GM23248 (cell line): ENCODE data around the gene AGAP1. TPM values are rescaled to one million over a fixed set of nuclear protein-coding genes. Genes with fewer than 3 reads are reported as not detected.

Source experiments
- DNase-seq: peaks from one replicate; pipeline ENCODE4 v3.0.0-alpha.2; 2015
- H2AFZ ChIP-seq: fragments of 200-600 bp; sonication (generic); 2 replicates; pipeline ENCODE4 v1.6.1; 2016; ENCODE audit warnings: antibody characterized with exemption
- H3F3A ChIP-seq: fragments of 200-600 bp; sonication (generic); 2 replicates; pipeline ENCODE4 v1.6.1; 2016; ENCODE audit warnings: mild to moderate bottlenecking, antibody characterized with exemption, mixed run types; ENCODE audit not compliant: insufficient read depth
- H3K27ac ChIP-seq: fragments of 200-600 bp; sonication (generic); 2 replicates; pipeline ENCODE4 v1.5.1; 2016; ENCODE audit warnings: mild to moderate bottlenecking
- H3K27me3 ChIP-seq: fragments of 200-600 bp; sonication (generic); replicated peaks from 2 replicates; pipeline ENCODE4 v1.6.1; 2016; ENCODE audit warnings: mild to moderate bottlenecking; ENCODE audit not compliant: insufficient read depth
- H3K36me3 ChIP-seq: fragments of 200-600 bp; sonication (generic); 2 replicates; pipeline ENCODE4 v1.6.1; 2016; ENCODE audit warnings: low read depth, mild to moderate bottlenecking
- H3K4me1 ChIP-seq: fragments of 200-600 bp; sonication (generic); 2 replicates; pipeline ENCODE4 v1.6.1; 2016; ENCODE audit warnings: mild to moderate bottlenecking; ENCODE audit not compliant: insufficient read depth
- H3K4me2 ChIP-seq: fragments of 200-600 bp; sonication (generic); one replicate; pipeline ENCODE4 v1.6.1; 2016; ENCODE audit warnings: mild to moderate bottlenecking; ENCODE audit not compliant: unreplicated experiment
- H3K4me3 ChIP-seq: fragments of 200-600 bp; sonication (generic); 2 replicates; pipeline ENCODE4 v1.5.1; 2016; ENCODE audit warnings: mild to moderate bottlenecking
- H3K79me2 ChIP-seq: fragments of 200-600 bp; sonication (generic); 2 replicates; pipeline ENCODE4 v1.6.1; 2016; ENCODE audit warnings: mild to moderate bottlenecking; ENCODE audit not compliant: insufficient read depth
- H3K9ac ChIP-seq: fragments of 200-600 bp; sonication (generic); 2 replicates; pipeline ENCODE4 v1.6.1; 2016; ENCODE audit warnings: mild to moderate bottlenecking
- H3K9me2 ChIP-seq: fragments of 200-600 bp; sonication (generic); 2 replicates; pipeline ENCODE4 v1.6.1; 2016; ENCODE audit warnings: mixed run types, mild to moderate bottlenecking, moderate library complexity; ENCODE audit not compliant: insufficient read depth
- H3K9me3 ChIP-seq: fragments of 200-600 bp; sonication (generic); one replicate; pipeline ENCODE4 v1.6.1; 2017; ENCODE audit warnings: low read depth
- H4K20me1 ChIP-seq: fragments of 200-600 bp; sonication (generic); 2 replicates; pipeline ENCODE4 v1.6.0; 2016; ENCODE audit not compliant: insufficient read depth
- EZH2 ChIP-seq: fragments of 200-600 bp; sonication (generic); IDR thresholded peaks from 2 replicates; pipeline ENCODE4 v1.6.1; 2018; ENCODE audit warnings: antibody characterized with exemption, mild to moderate bottlenecking; ENCODE audit not compliant: insufficient read depth, poor library complexity, severe bottlenecking
- EZH2phosphoT487 ChIP-seq: fragments of 200-600 bp; sonication (generic); IDR thresholded peaks from 2 replicates; pipeline ENCODE4 v1.6.1; 2018; ENCODE audit warnings: antibody characterized with exemption, moderate library complexity, mild to moderate bottlenecking, low read depth; ENCODE audit not compliant: insufficient read depth
- WGBS, 2 experiments: methylation state at CpG; one replicate each; pipeline ENCODE4 v1.1.6; 2015 to 2017; ENCODE audit warnings: low lambda C conversion rate in 2 of 2, low coverage in 1 of 2; ENCODE audit errors: missing lambda C conversion rate in 2 of 2; 5-methylcytosine and 5-hydroxymethylcytosine counted together
- in situ Hi-C: fragments of 300-500 bp; cut with MboI; formaldehyde crosslinking; loops from 2 replicates; pipeline ENCODE4 v1.15.0; 2020
- polyA plus RNA-seq: library from polyadenylated mRNA; unstranded; fragments of >200 nt; fragmentation: Nextera tagmentation; extraction: Ambion mirVana; gene quantifications from 2 replicates; pipeline ENCODE4 v1.2.1, GENCODE V29; 2016
- total RNA-seq: library from RNA; depleted of rRNA; stranded (reverse); fragments of >200 nt; shearing (Covaris generic); gene quantifications from 2 replicates; pipeline ENCODE4 v1.2.3, GENCODE V29; 2014

AGAP1 gene
- total and polyA plus RNA-seq, 2 experiments from 2014 or later, result 2.2 to 9.9 TPM

DNA sequence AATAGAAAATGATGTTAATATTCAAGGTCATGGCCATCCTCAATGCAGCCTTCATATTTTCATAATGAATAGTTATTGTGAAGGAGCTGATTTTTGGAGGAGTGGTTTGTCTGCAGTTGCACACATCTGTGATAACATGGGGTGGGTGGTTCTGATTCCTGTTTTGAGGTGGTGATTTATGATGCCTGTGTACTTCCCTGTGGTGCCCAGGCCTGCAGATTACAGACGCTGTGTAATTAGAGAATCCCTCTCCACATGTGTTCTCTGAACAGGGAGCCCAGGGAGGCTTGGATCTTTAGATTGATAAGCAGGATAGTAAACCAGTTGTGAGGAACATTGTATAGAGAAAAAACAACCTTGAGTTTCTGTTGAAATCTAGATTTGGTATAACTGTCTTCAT is 117.5 kb downstream of the AGAP1 start:
- Histone ChIP-seq H3K4me2 (no peak overlapping the region), H3K4me3 (no peak overlapping the region), H3K79me2 (peaks cover 86% of the 10 kb centered on the region), H2AFZ (no peak overlapping the region), H3K9me2 (no peaks in the 10 kb centered on the region), H3K9ac (no peak overlapping the region), H3F3A (peaks cover 41% of the 10 kb centered on the region), H3K36me3 (no peaks in the 10 kb centered on the region), H3K9me3 (no peaks in the 10 kb centered on the region), H3K27me3 (no peaks in the 10 kb centered on the region), H3K27ac (no peak overlapping the region), H3K4me1 (peaks cover 50% of the 10 kb centered on the region), H4K20me1 (no peaks in the 10 kb centered on the region)
- TF ChIP-seq EZH2phosphoT487 (no peak), EZH2 (no peak)
- WGBS, 2 experiments, result 33 to 48% methylated on average over 1 of the region's 1 CpG
- in situ Hi-C loops, result no loop called here
- DNase-seq, result no peak

GRCh38 chr2:235611756-235612155 is 117.9 kb downstream of the AGAP1 start:
- H3K27ac ChIP-seq, result no peak overlapping the region
- H3K9me2 ChIP-seq, result no peaks in the 10 kb centered on the region
- no peak overlapping the region for H3K4me2 ChIP-seq
- H3F3A ChIP-seq, result peaks cover 39% of the 10 kb centered on the region
- TF ChIP-seq EZH2phosphoT487 (no peak), EZH2 (no peak)
- peaks cover 86% of the 10 kb centered on the region for H3K79me2 ChIP-seq
- no peaks in the 10 kb centered on the region for H4K20me1 ChIP-seq
- H3K36me3 ChIP-seq, result no peaks in the 10 kb centered on the region
- WGBS, 2 experiments, result 55 to 58% methylated on average over 7 of the region's 7 CpGs
- DNase-seq, result no peak
- no peaks in the 10 kb centered on the region for H3K9me3 ChIP-seq
- in situ Hi-C loops, result no loop called here
- no peak overlapping the region for H3K4me3 ChIP-seq
- no peak overlapping the region for H3K9ac ChIP-seq
- no peak overlapping the region for H2AFZ ChIP-seq
- H3K4me1 ChIP-seq, result peaks cover 50% of the 10 kb centered on the region
- H3K27me3 ChIP-seq, result no peaks in the 10 kb centered on the region

GRCh38 chr2:235612181-235612950 is 118.5 kb downstream of the AGAP1 start:
- Histone ChIP-seq H4K20me1 (no peaks in the 10 kb centered on the region), H3K9ac (no peak overlapping the region), H3K79me2 (peaks cover 84% of the 10 kb centered on the region), H3K9me3 (no peaks in the 10 kb centered on the region), H3K4me1 (peaks cover 50% of the 10 kb centered on the region), H3K4me3 (no peak overlapping the region), H3K4me2 (no peak overlapping the region), H3K9me2 (no peaks in the 10 kb centered on the region), H3K36me3 (no peaks in the 10 kb centered on the region), H2AFZ (no peak overlapping the region), H3K27ac (no peak overlapping the region), H3K27me3 (no peaks in the 10 kb centered on the region), H3F3A (peaks cover 37% of the 10 kb centered on the region)
- in situ Hi-C loops, result no loop called here
- TF ChIP-seq EZH2phosphoT487 (no peak), EZH2 (no peak)
- WGBS, 2 experiments, result 81 to 84% methylated on average over 15 of the region's 15 CpGs
- DNase-seq, result no peak

DNA sequence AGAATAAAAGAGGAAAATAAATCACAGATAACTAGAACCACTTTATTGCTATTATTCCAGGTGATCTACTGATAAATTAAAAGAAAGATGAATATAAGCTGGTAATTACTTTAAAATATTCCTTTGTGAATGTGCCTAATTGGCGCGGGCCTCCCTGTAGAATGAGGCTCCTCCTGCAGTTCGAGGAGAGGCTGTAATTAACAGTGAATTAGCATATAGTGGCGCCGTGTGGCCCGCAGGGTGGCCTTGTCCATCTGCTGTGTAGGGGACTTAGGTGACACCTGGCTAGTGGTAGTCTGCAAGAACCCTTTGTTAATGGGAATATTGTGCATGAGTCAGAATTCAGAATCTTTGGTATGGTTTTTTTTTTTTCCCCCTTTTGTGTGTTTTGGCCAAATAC is 119.8 kb downstream of the AGAP1 start:
- Histone ChIP-seq H4K20me1 (no peaks in the 10 kb centered on the region), H3K4me1 (peaks cover 50% of the 10 kb centered on the region), H3K79me2 (peaks cover 80% of the 10 kb centered on the region), H3K36me3 (no peaks in the 10 kb centered on the region), H2AFZ (no peak overlapping the region), H3F3A (peaks cover 38% of the 10 kb centered on the region), H3K27ac (no peak overlapping the region; the same call in 1 of the 2 replicates), H3K4me3 (no peak overlapping the region), H3K9me3 (no peaks in the 10 kb centered on the region), H3K9me2 (no peaks in the 10 kb centered on the region), H3K4me2 (no peak overlapping the region), H3K9ac (no peak overlapping the region), H3K27me3 (no peaks in the 10 kb centered on the region)
- TF ChIP-seq EZH2phosphoT487 (no peak), EZH2 (no peak)
- no peak for DNase-seq
- WGBS, 2 experiments, result 91 to 96% methylated on average over 6 of the region's 6 CpGs
- in situ Hi-C loops, result no loop called here
